ENCODE results near the gene MRI1.

- TF ChIP-seq CTCF (IDR thresholded peaks at IDR 0.05) (no peak), POLR2A (IDR thresholded peaks at IDR 0.05) (no peak)
These were observed 5.5 kb upstream of the MRI1 start for GRCh38 chr19:13758795-13759194.
